Left ventricle myocardium inferior (tissue), 1 donor: ENCODE data around the gene ITGAD. TPM values are rescaled to one million over a fixed set of nuclear protein-coding genes. Genes with fewer than 3 reads are reported as not detected.

ENCODE experiments used
- DNase-seq: peaks from one replicate; pipeline ENCODE4 v3.0.0-alpha.2; 2020
- H3K27ac ChIP-seq: fragments of 200-600 bp; replicated peaks from 2 replicates; pipeline ENCODE4 v1.8.0; 2021
- H3K27me3 ChIP-seq: fragments of 200-600 bp; 2 replicates; pipeline ENCODE4 v1.8.0; 2021; ENCODE audit warnings: low read depth
- H3K36me3 ChIP-seq: fragments of 200-600 bp; 2 replicates; pipeline ENCODE4 v1.8.0; 2021
- H3K4me1 ChIP-seq: fragments of 200-600 bp; 2 replicates; pipeline ENCODE4 v1.8.0; 2021
- H3K4me3 ChIP-seq: fragments of 200-600 bp; 2 replicates; pipeline ENCODE4 v1.8.0; 2021; ENCODE audit warnings: mild to moderate bottlenecking, moderate library complexity
- H3K9me3 ChIP-seq: fragments of 200-600 bp; replicated peaks from 2 replicates; pipeline ENCODE4 v1.8.0; 2021
- CTCF ChIP-seq: fragments of 200-600 bp; IDR thresholded peaks from 2 replicates; pipeline ENCODE4 v1.8.0; 2021; ENCODE audit warnings: antibody characterized with exemption, mild to moderate bottlenecking, borderline replicate concordance
- intact Hi-C: fragments of 100-400 bp; cut with micrococcal nuclease; formaldehyde crosslinking; loops from one replicate; pipeline ENCODE4 v1.11.0; 2022
- total RNA-seq: library from RNA; stranded (reverse); fragmentation: NEBNext Ultra II Directional; extraction: Animal tissue kit (Norgen Biotek cat#: 25700); gene quantifications from one replicate; pipeline ENCODE4 v1.2.1, GENCODE V29; 2021
- donor health status: DM: no; HTN: yes; CAD: no; lungs with severe emphysema.

Gene ITGAD
- total RNA-seq, 1 donor from 2014 or later: not detected

- Histone ChIP-seq H3K9me3 (no peaks in the 10 kb centered on the region), H3K36me3 (no peaks in the 10 kb centered on the region), H3K27ac (no peak overlapping the region), H3K27me3 (peaks cover 29% of the 10 kb centered on the region), H3K4me1 (no peaks in the 10 kb centered on the region), H3K4me3 (no peak overlapping the region)
- TF ChIP-seq CTCF: no peak
- DNase-seq: no peak
- intact Hi-C loops: no loop called here
Measured at GRCh38 chr16:31407406-31407805, 14.3 kb downstream of the ITGAD start.

- TF ChIP-seq CTCF: no peak
- H3K9me3 ChIP-seq: no peaks in the 10 kb centered on the region
- H3K27me3 ChIP-seq: peaks cover 31% of the 10 kb centered on the region
- intact Hi-C loops: no loop called here
- H3K27ac ChIP-seq: no peak overlapping the region
- no peak for DNase-seq
- H3K4me1 ChIP-seq: no peaks in the 10 kb centered on the region
- no peak overlapping the region for H3K4me3 ChIP-seq
- no peaks in the 10 kb centered on the region for H3K36me3 ChIP-seq
Measured at GRCh38 chr16:31409433-31409832, 16.3 kb downstream of the ITGAD start.

- no peak for DNase-seq
- intact Hi-C loops: no loop called here
- Histone ChIP-seq H3K36me3 (no peaks in the 10 kb centered on the region), H3K4me3 (no peak overlapping the region), H3K9me3 (no peaks in the 10 kb centered on the region), H3K4me1 (no peaks in the 10 kb centered on the region), H3K27ac (no peak overlapping the region), H3K27me3 (peaks cover 34% of the 10 kb centered on the region)
- no peak for TF ChIP-seq CTCF
Measured at GRCh38 chr16:31410082-31410481, 16.9 kb downstream of the ITGAD start.

GRCh38 chr16:31411024-31411844 is 18.1 kb downstream of the ITGAD start:
- Histone ChIP-seq H3K4me1 (no peaks in the 10 kb centered on the region), H3K4me3 (no peak overlapping the region), H3K27ac (no peak overlapping the region), H3K36me3 (no peaks in the 10 kb centered on the region), H3K27me3 (peaks cover 37% of the 10 kb centered on the region), H3K9me3 (no peaks in the 10 kb centered on the region)
- no peak for DNase-seq
- intact Hi-C loops: no loop called here
- no peak for TF ChIP-seq CTCF

GRCh38 chr16:31412750-31413149 is 19.6 kb downstream of the ITGAD start:
- Histone ChIP-seq H3K9me3 (peaks cover 4% of the 10 kb centered on the region), H3K36me3 (no peaks in the 10 kb centered on the region), H3K4me1 (no peaks in the 10 kb centered on the region), H3K27ac (no peak overlapping the region), H3K4me3 (no peak overlapping the region), H3K27me3 (peaks cover 37% of the 10 kb centered on the region)
- intact Hi-C loops: no loop called here
- TF ChIP-seq CTCF: no peak
- no peak for DNase-seq
